ENCODE data around the gene RFNG.

- peak; percentile 90 to 98 (median 90) for TF ChIP-seq CTCF (IDR thresholded peaks at IDR 0.05)
- TF ChIP-seq POLR2A (IDR thresholded peaks at IDR 0.05): no peak
Measured at GRCh38 chr17:82030470-82031302, 20.9 kb downstream of the RFNG start.

All from testis (tissue), 2 donors.